HG03135 (cell line): ENCODE data around the gene FREY1.

Experiments used
- ATAC-seq: cut with Tn5 transposase; IDR thresholded peaks from one replicate; pipeline ENCODE4 v1.9.1; 2021; ENCODE audit warnings: mild to moderate bottlenecking, moderate library complexity; ENCODE audit not compliant: unreplicated experiment

Gene FREY1, protein sequence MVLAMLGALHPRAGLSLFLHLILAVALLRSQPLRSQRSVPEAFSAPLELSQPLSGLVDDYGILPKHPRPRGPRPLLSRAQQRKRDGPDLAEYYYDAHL

GRCh38 chr11:45906965-45907611 is at the start of gene FREY1:
Gene FREY1, minus strand, starts transcription at chr11:45907271. Its CDS starts 26 bp downstream, at chr11:45907245.
- no peak for ATAC-seq

DNA sequence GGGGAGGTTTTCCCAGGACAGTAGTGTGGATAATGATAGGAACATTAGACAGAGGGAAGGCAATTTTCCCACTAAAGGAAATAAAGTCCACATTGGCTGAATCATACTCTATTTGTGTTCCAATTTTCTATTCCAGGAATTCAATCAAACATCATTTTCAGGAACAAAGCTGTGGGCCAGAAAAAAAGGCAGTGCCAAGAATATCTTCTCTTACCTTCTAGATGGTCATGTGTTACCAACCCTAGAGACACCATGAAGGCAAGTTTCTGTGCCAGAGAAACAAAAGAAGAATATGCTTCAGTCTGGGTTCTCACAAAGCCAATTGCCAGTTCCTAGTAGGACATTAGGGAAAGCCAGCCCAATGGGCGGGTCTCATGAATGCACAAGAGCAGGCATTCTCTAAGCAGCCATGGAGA is 42.9 kb upstream of the FREY1 start:
- no peak for ATAC-seq

- no peak for ATAC-seq
Measured at GRCh38 chr11:45948356-45948755, 41.3 kb upstream of the FREY1 start.

- ATAC-seq = no peak
Measured at GRCh38 chr11:45947885-45948284, 40.8 kb upstream of the FREY1 start.

- no peak for ATAC-seq
Measured at GRCh38 chr11:45945397-45945999, 38.4 kb upstream of the FREY1 start.

DNA sequence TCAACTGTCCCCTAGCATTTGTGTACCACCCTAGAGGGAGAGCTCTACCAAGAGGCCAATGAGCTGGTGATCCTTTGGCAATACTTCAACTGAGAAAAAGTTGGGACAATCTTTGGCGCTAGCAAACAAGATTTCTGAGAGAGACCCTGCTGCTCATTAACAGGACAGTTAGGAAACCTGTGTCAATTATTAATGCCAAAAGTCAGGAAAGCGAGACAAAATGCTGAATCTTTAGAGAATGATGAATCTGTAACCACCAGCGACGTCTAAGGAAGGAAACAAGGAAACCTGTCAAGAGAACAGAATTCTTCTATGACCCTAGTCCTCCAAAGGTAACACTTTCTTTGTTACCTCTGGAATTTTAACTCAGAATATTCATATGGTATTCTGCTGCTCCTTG is 35.3 kb upstream of the FREY1 start:
- no peak for ATAC-seq

DNA sequence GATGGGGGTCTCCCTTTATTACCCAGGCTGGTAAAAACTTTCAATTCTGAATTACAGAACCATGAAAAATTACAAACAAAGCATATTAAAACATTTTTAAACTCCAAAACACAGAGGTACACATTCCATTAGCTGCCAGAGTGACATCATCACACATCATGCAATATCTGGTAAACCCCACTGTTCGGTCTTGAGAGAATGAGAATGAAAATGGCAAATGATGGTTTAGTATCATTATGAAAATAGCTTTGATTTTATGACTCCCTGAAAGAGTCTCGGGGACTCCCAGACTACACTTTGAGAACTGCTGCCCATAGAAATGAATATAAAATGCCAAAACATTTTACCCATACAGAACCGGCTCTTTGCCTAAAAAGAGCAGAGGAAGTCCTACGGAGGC is 34.2 kb upstream of the FREY1 start:
- no peak for ATAC-seq

GRCh38 chr11:45939836-45940235 is 32.8 kb upstream of the FREY1 start:
- ATAC-seq = no peak

DNA sequence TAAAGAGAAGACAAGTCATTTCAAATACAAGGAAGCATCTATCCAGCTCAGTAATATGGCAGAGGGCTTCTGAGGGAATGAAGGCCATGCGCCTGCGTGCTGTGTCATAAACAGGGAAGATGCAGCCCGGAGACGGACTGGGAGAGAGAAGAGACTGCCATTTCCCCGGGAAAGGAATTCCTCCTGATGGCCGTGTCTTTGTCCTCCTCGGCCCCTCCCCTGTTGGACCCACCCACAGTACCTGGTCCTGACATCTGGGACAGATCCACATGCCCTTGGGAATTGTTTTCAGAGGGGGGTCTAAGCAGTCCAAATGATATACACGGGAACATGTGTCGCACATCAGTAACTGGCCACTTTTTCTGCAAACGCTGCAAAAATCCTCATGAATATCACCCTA is 30.8 kb upstream of the FREY1 start:
- ATAC-seq = no peak

DNA sequence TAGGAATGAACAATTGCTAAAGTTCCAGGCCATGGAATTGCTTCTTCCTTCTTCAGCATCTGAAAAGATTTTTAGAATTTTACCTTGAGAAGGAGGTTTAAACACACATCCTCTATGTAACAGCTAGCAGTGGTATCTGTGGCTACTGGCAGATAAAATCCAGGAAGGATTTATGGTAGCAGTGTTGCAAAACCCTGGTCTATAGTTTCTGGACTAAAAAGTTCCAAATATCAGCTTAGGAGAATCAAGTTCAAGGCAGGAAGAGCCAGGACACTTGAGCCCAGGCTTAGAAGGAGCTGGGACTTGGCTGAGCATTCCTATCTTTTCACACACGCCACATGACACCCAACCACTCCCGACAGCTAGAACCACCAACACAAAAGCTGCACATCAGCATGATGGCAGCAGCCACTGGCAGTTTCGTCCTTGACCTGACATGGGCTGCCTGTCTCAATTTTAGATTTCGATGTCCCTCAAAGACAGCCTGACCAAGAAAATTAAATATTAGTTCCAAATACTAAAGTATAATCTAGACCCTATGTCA is 29.5 kb upstream of the FREY1 start:
- ATAC-seq = no peak

- no peak for ATAC-seq
Measured at GRCh38 chr11:45935349-45936064, 28.4 kb upstream of the FREY1 start.

GRCh38 chr11:45934580-45935318 is 27.7 kb upstream of the FREY1 start:
- no peak for ATAC-seq

GRCh38 chr11:45933846-45934579 is 26.9 kb upstream of the FREY1 start:
- ATAC-seq = no peak

DNA sequence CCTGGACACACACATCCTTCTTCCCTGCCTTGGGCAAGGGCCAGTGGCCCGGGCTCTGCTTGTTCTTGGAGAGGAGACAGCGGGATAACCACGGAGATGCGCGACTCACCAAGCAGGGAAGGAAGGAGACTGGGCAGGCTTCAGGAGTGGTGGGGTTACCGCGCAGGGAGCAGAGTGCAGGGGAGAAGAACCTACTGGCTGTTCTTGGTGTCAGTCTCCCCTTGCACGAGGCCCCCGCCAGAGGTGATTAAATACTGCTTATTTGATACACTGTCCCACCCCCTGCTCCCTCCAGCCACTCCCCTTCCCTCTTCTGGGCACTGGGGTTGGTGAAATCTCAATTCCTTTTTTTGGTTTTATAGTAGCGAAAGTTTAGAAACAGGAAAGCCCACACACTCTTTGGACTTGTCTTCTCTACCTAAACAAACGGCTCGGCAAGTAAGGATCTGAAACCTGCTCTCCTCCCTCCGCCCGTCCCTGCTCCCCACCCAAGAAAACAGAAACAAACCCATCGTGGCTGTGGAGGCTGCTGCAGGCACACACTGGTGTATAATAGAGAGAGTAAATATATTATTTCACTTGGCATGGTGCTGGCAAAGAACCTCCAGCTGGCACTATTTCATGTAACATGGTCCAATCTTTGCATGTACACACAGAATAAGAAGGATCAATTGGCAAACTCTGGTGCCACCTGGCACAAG is 26.2 kb upstream of the FREY1 start:
- no peak for ATAC-seq

DNA sequence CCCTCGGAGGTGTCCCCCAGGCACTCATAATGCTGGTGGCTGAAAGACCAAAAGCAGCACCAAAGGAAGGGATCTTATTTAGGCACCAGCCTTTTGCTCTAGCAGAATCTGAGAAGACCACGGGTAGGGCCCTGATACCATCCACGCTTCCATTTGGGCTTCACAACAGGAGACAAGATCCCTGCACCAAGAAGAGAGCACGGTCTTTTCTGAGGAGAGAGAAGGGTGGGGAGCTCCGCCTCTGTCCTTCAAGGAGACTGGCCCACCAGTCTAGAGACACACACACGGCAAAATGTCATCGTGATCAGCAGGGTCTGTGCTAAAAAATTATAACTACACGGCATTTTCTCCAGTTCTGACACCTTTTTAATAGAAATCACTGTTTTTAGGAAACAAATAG is 25.1 kb upstream of the FREY1 start:
- no peak for ATAC-seq

DNA sequence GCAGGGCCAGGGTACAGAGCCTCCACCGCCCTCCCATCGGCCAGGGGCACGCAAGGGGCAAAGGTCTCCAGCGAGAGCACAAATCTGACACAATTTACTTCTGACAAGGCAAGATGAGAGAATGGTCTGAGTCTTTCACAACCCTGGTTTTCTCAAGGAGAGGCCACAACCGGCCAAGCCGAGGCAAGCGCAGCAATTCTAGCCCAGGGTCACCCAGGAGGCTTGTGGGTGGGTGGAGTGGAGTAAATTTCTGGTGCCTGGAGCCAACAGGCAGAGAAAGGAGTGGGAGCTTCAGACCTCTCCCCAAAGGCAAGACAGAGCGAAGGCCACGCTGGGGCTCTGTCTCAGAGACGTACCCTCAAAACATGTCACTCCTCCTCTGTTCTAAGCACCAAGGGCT is 24.7 kb upstream of the FREY1 start:
- ATAC-seq = no peak

DNA sequence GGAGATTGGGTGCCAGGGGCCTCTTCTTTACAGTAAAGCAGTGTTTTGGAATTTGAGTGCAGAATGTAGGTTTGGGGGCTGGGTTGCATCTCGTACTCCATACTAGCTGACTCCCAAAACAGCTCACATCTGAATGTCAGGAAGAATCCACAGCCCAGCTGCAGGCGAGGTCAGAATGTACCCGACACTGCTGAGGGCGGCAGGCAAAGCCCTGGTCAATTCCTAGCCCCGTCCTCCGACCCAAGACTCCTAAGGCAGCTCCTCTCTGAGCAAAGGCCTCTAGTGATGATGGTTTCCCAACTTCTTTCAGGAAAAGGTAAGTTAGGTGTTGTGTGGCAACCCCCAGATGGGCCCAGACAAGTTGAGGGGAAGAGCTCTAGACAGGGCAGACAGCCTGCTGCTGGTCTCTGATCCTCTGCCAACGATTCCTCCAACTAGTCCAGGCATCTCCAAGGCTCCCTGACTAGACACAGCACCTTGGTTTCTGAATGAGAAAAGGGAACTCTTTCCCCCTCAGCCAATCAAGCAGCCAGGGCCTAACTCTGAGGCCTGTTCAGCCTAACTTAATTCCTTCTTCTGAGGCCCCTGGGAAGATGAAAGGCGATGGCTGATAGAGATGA is 24.0 kb upstream of the FREY1 start:
- no peak for ATAC-seq

DNA sequence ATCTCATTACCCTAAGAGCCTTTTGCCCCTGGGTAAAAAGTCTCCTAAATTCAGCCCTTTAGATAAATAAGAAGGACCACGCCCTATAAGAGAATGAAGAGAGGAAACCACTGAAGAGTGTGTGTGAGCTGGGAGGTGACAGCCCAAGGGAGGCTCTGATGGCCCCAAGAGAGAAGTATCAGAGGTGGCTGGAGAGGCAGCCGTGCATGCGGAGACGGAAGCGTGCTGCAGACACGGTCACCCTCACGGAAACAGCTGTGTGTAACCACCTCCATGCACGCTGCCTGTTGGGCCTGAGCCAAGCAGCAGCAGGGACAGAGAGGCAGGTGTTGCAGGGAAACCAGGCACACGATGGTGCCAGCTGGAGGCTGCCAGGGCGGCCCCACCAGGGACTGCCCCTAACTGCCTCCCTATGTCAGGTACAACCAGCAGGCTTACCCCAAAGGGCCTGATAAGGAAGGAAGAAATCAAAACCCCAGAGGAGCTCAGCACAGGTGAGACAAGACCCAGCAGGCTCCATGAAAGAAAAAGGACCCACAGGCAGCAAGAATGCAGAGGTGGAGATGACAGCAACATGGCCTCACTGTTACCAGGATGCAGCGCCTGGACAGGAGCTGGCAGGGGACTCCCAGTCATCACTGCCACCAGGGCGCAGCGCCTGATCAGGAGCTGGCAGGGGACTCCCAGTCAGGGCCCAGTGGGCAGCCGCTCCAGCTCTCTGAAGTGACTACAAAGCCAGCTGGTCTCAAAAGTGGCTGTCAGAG is 23.1 kb upstream of the FREY1 start:
- ATAC-seq = peak; percentile 82
